ENCODE results near the gene NUP85.

The NUP85 gene

GRCh38 chr17:75241996-75242460 lies 36.5 kb downstream of the NUP85 start:
- DNase-seq (ENCODE audit: extremely low read depth, low read depth): no peak
- no peak for TF ChIP-seq CTCF (IDR thresholded peaks at IDR 0.05; ENCODE audit: low read depth, low read length)

- no peak for DNase-seq (ENCODE audit: extremely low read depth, low read depth)
- no peak for TF ChIP-seq CTCF (IDR thresholded peaks at IDR 0.05; ENCODE audit: low read depth, low read length)
These were observed 37.1 kb downstream of the NUP85 start for GRCh38 chr17:75242461-75243042.

- TF ChIP-seq CTCF (IDR thresholded peaks at IDR 0.05; ENCODE audit: low read depth, low read length): no peak
- DNase-seq (ENCODE audit: extremely low read depth, low read depth): no peak
These were observed 38.8 kb downstream of the NUP85 start for GRCh38 chr17:75244133-75244866.

- no peak for TF ChIP-seq CTCF (IDR thresholded peaks at IDR 0.05; ENCODE audit: low read depth, low read length)
- DNase-seq (ENCODE audit: extremely low read depth, low read depth): no peak
These were observed 39.5 kb downstream of the NUP85 start for GRCh38 chr17:75245011-75245410.

GRCh38 chr17:75246404-75246803 lies 40.9 kb downstream of the NUP85 start:
- no peak for DNase-seq (ENCODE audit: extremely low read depth, low read depth)
- TF ChIP-seq CTCF (IDR thresholded peaks at IDR 0.05; ENCODE audit: low read depth, low read length): no peak

- no peak for DNase-seq (ENCODE audit: extremely low read depth, low read depth)
- TF ChIP-seq CTCF (IDR thresholded peaks at IDR 0.05; ENCODE audit: low read depth, low read length): no peak
These were observed 44.1 kb downstream of the NUP85 start for GRCh38 chr17:75249564-75249963.

GRCh38 chr17:75250009-75250471 lies 44.6 kb downstream of the NUP85 start:
- no peak for DNase-seq (ENCODE audit: extremely low read depth, low read depth)
- TF ChIP-seq CTCF (IDR thresholded peaks at IDR 0.05; ENCODE audit: low read depth, low read length): no peak

Measured in AG09319 (cell line).